Measurements from ENCODE around the gene EVI5. TPM values are rescaled to one million over a fixed set of nuclear protein-coding genes. Genes with fewer than 3 reads are reported as not detected.
"Not testable (repeated sequence)": the region's sequence is repeated elsewhere in the genome, so short reads cannot be mapped to it uniquely, and the experiment has no call there.

Gene EVI5
- total RNA-seq, 1 donor from 2014 or later, result 37.7 TPM

DNA sequence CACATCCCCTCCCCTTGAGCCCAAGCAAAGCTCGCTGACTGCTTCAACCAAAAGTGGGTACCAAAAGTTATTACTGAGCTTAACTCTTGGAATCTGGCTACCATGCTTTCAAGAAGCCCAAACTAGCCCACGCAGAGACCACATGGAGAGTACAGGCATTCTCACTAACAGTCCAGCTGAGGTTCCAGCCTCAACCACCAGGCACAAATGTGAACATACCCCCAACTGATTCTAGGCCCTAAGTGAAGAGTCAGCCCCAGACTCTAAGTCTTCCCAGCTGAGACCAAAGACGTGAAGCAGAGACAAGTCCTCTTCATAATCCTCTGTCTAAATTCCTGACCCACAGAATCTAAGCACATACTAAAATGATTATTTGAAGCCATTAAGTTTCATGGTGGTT, 36.8 kb downstream of the EVI5 start:
- DNase-seq (ENCODE audit: low spot score), result no peak

DNA sequence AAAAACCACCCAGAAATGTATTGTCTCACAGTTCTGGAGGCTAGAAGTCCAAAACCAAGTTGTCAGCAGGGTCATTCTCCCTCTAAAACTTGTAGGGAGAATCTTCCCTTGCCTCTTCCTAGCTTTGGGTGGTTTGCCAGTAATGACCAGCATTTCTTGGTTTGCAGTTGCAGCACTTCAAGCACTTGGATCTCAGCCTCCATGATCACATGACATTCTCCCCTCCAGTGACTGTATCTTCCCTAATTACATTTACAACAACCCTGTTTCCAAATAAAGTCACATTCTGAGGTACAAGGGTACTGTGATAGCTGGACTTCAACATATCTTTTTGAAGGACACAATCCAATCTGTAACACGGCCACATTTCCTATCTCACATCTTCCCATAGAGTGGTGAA, 37.2 kb downstream of the EVI5 start:
- no peak for DNase-seq (ENCODE audit: low spot score)

DNA sequence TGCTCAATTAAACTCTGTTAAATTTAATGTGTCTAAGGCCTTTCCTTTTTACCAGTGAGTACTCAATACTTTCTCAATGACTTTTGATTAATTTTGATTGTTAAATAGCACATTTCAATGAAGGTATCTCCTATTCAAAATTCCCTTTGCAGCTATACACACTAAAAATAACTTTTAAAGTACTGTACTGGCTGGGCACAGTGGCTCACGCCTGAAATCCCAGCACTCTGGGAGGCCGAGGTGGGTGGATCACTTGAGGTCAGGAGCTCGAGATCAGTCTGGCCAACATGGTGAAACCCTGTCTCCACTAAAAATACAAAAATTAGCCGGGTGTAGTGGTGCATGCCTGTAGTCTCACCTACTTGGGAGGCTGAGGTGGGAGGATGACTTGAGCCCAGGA, 38.7 kb downstream of the EVI5 start:
- DNase-seq (ENCODE audit: low spot score), result not testable (repeated sequence)

DNA sequence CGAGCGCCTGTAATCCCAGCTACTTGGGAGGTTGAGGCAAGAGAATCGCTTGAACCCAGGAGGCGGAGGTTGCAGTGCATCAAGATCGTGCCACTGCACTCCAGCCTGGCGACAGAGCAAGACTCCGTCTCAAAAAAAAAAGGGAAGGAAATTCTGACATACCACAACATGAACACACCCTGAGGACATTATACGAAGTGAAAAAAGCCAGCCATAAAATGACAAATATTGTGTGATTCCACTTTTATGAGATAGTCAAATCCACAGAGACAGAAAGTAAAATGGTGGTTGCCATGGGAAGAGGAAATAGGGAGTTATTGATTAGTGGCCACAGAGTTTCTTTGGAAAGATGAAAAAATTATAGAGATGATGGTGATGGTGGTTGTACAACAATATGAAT, 41.7 kb downstream of the EVI5 start:
- DNase-seq (ENCODE audit: low spot score), result no peak

DNA sequence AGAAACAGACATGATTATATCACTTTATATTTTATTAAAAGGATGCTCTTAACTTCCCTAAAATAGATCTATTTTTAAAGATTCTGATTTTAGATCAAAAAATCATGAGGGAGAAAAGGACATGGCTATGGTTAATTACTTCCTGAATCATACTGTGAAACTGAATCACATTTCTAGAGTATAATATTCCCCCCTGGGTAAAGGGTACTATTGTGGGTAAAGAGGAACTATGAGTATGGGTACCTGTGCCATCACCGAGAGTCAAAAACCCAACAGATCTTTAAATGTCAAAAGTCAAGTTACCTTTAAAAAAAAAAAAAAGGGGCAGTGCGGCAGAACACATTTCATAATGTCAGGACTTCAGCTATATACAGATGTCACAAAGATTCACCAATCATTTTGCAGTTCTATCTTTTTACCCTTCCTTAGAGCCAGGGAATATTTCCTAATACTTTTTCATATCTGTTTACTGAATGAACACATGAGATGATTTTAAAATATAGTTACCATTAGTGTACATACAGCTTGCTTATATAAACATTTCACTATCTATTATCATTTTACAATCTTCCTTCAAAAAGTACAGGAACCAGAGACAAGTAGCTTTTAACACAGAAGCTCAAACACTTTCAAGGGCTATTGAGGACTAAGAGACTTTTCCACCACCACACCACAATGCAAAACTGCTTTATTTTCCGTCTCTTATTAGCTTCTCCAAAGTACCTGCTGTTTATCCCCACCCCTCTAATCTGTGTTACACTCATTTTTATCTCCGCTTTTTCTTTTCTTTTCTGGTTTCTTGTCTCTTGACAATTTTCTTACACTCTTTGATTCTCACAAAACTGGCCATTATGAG, 45.0 kb downstream of the EVI5 start:
- DNase-seq (ENCODE audit: low spot score), result no peak

DNA sequence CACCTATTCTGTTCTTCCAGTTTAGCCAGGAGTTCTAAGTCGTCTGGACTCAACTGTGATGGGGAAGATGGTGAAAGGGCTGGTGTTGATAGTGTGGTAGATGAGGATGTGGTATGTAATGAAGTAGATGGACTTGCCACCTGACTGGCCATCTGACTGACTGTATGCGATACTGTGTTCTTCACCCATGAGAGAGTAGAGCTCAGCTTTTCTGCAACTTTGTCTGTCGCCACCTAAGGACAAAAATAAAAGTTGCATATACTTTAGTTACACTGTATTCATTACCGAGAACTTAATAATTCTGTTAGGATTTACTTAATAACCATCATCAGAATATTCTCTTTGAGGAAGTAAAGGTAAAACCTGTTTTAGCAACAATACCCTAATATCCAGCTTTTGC, 48.5 kb downstream of the EVI5 start:
- DNase-seq (ENCODE audit: low spot score), result no peak

DNA sequence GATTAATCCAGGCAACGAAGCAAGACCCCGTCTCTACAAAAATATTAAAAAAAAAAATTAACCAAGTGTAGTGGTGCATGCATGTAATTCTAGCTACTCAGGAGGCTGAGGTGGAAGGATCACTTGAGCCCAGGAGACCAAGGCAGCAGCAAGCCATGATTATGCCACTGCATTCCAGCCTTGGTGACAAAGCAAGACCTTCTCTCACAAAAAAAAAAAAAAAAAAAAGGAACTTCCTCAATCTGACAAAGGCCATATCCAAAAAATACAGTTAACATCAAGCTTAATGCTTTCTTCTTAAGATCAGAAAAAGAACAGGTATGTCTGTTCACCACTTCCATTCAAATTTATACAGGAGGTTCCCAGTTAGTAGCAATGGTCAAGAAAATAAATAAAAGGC, 54.4 kb downstream of the EVI5 start:
- no peak for DNase-seq (ENCODE audit: low spot score)

DNA sequence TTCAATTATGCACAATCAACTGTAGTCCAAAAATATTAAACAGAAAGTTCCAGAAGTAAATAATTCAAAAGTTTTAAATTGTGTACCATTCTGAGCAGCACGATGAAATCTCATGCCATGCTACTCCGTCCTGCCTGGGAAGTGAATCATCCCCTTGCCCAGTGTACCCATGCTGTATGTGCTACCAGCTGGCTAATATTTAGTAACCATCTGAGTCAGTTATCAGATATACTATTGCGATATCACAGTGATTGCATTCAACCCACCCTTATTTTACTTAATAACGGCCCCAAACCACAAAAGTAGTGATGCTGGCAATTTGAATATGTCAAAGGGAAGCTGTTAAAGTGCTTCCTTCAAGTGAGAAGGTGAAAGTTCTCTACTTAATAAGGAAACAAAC, 56.2 kb downstream of the EVI5 start:
- DNase-seq (ENCODE audit: low spot score), result no peak

DNA sequence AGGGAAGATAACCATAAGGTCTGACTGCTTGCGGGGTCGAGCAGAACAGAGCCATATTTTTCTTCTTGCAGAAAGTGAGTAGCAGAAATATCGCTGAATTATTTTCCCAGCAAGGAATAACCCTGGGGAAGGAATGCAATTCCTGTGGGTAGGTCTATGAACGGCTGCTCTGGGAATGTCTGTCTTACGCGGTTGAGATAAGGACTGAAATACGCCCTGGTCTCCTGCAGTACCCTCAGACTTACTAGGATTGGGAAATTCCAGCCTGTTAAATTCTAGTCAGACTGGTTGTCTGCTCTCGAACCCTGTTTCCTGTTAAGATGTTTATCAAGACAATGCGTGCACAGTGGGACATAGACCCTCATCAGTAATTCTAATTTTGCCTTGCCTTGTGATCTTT, 61.2 kb downstream of the EVI5 start:
- not testable (repeated sequence) for DNase-seq (ENCODE audit: low spot score)

DNA sequence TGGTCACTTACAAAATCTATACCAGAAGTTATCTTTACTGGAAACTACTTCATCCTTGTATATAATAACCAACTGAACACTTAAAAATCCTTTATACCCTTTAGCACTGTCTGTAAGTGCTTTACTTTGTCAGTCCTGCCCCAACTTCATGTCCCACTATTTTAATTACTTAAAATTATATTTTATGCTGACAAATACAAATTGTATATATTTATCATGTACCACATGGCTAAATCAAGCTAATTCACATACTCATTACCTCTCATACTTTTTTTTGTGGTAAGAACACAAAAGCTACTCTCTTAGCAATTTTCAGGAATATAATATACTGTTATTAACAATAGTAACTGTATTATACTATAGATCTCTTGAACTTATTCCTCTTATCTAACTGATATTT, 63.0 kb downstream of the EVI5 start:
- DNase-seq (ENCODE audit: low spot score), result no peak

DNA sequence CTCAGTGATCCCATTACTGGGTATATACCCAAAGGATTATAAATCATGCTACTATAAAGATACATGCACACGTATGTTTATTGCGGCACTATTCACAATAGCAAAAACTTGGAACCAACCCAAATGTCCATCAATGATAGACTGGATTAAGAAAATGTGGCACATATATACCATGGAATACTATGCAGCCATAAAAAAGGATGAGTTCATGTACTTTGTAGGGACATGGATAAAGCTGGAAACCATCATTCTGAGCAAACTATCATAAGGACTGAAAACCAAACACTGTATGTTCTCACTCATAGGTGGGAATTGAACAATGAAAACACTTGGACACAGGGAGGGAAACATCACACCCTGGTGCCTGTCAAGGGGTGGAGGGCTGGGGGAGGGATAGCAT, 63.8 kb downstream of the EVI5 start:
- not testable (repeated sequence) for DNase-seq (ENCODE audit: low spot score)

DNA sequence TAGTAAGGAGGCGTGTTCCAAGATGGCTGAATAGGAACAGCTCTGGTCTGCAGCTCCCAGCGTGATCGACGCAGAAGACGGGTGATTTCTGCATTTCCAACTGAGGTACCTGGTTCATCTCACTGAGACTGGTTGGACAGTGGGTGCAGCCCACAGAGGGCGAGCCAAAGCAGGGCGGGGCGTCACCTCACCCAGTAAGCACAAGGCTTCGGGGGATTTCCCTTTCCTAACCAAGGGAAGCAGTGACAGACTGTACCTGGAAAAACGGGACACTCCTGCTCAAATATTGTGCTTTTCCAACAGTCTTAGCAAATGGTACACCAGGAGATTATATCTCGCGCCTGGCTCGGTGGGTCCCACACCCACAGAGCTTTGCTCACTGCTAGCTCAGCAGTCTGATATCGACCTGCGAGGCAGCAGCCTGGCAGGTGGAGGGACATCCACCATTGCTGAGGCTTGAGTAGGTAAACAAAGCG, 69.4 kb downstream of the EVI5 start:
- DNase-seq (ENCODE audit: low spot score), result not testable (repeated sequence)

DNA sequence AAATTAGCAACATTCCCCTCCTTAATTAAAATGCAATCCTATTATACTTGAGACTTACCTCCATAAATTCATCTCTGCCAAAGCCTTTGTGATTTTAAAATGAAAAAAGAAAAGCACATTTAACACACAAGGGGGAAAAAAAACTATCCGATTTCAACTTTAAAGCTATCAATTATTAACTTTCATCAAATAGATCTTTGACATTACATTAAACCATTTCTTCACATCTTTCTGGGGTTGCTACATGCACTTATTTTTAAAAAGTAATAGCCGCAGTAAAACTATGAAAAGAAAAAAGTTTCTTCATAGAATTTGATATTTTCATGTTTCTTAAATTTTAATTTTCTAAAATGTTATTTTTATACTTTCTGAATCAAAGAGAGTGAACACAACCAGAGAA, 71.0 kb downstream of the EVI5 start:
- DNase-seq (ENCODE audit: low spot score), result no peak

DNA sequence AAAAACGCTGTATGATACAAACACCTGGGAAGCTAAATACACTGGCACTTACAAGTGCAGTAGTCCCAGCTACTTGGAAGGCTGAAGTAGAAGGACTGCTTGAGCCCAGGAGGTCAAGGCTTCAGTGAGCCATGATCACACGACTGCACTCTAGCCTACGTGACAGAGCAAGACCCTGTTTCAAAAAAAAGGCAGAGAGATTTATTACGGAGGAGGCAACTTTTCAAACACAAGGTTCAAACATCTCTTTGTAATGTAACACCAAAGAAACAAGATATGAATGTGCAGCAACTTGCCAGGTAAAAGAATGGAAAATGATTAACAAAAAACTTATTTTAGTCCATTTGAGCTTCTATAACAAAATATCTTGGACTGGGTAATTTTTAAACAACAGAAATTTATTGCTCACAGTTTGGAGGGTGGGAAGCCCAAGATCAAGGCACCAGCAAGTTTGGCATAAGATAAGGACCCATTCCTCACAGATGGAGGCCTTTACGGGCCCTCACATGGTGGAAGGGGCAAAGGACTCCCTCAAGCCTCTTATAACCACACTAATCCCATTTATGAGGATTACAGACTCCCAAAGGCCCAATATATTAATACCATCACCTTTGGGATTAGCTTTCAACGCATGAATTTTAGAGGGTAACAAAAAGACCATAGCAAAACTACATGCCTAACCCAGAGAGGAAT, 73.3 kb downstream of the EVI5 start:
- DNase-seq (ENCODE audit: low spot score), result no peak

DNA sequence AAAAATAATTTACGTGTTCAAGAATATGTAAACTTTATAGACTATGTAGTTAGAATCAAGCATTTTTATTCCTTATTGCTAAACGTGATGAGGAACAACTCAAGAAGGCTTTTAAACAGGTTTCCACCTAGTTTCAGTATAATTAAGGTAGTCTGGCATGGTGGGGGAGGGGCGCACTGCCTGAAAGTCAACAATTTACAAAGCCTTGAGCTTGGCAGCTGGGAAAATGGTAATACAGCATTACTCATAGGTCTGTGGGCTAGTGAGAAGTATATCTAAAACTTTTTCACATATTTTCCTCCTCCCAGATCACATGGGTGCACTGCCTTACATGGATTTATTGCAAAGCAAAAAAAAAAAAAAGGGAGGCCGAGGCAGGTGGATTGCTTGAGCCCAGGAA, 75.2 kb downstream of the EVI5 start:
- no peak for DNase-seq (ENCODE audit: low spot score)

DNA sequence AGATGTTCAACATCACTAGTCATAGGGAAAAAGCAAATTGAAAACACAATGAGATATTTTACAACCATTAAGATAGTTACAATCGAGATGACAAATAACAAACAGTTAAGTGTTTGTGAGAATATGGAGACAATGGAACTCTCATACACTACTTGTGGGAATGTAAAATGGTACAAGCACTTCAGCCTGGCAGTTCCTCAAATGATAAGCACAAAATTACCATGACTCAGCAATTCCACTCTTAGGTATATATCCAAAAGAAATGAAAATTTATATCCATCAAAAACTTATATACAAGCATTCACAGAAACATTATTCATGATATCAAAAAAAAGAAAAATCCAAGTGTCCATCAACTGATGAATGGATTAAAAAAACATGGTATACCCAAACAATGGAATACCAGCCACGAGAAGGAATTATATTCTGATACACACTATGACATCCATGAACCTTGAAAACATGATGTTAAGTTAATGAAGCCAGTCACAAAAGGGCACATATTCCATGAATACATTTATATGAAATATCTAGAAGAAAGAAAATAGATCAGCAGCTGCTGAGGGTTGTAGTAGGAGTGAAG, 76.4 kb downstream of the EVI5 start:
- no peak for DNase-seq (ENCODE audit: low spot score)

DNA sequence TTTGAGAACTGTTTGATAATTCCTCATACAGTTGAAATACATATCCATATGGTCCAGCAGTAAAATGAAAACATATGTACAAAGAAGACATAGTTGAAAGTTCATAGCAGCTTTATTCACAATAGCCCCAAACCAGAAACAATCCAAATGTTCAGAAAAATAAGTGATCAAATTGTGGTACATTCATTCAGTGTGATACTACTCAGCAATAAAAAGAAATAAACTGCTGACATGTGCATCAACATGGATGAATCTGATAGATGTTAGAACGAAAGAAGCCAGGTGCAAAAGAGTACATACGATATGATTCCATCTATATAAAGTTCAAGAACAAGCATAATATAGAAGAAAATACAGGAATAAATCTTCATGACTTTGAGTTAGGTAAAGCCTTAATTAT, 77.2 kb downstream of the EVI5 start:
- no peak for DNase-seq (ENCODE audit: low spot score)

DNA sequence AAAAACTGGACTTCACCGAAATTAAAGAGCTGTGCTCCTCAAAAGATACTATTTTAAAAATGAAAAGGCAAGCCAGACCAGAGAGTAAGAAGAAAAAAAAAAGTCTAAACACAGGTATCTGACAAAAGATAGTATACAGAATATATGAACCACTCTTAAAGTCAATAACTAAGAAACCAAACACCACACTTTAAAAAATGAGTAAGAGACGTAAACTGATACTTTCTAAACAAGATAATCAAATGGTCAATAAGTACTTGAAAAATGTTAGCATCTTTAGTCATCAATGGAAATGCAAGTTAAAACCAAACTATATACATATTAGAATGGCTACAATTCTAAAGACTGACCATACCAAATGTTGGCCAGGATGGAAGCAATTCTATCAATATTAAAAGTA, 77.6 kb downstream of the EVI5 start:
- no peak for DNase-seq (ENCODE audit: low spot score)

DNA sequence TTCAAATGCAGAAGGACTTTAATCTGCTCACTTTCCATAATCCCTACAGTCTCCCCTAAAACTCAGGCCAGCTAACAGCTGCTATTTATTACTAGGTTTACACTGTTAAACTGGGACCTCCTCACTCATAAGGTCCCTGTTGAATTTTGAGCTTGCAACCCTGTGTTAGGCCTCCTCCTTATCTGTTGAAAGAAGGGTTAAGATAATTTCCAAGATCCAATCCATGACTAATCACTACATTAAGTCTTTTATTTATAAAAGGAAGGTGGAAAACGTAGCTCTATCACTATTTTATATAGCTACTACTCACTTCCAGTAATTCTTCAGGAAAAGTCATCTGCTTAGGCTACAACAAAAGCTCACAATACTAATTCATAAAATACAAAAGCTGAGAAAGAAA, 79.5 kb downstream of the EVI5 start:
- no peak for DNase-seq (ENCODE audit: low spot score)

DNA sequence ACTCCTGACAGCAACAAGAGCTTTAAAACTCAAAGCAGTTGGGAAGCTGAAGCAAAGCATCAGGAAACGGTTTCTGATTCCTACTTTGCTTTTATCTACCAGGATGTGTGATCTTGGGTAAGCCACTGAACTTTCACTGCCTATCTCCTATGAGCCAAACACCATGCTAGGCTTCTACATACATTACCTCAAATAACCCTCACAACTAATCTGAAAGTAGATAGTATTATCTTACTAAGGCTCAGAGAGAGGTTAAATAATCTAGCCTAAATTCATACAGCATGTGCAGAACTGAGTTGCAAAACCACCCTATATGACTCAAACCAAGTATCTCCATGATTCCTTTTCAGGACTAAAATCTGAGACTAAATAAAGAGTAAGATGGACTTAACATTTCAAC, 83.8 kb downstream of the EVI5 start:
- DNase-seq (ENCODE audit: low spot score), result no peak

DNA sequence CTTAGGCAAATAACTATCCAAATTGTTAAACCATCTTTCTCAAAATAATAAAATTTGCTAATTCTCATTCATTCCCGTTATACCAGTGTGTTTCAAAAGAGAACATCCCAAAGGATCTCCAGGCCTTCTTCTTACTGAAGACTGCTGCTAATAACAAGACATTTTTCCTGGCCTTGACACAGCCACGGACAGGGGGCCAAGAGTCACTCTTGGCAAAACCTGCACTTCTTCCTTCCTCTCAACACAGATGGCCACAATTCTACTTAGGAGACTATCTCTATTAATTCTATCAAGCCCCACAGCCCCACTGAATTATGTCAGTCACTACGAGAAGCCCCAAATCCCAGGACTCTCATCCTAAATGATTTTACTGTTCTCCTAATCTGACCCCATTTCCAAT, 86.0 kb downstream of the EVI5 start:
- DNase-seq (ENCODE audit: low spot score), result no peak

DNA sequence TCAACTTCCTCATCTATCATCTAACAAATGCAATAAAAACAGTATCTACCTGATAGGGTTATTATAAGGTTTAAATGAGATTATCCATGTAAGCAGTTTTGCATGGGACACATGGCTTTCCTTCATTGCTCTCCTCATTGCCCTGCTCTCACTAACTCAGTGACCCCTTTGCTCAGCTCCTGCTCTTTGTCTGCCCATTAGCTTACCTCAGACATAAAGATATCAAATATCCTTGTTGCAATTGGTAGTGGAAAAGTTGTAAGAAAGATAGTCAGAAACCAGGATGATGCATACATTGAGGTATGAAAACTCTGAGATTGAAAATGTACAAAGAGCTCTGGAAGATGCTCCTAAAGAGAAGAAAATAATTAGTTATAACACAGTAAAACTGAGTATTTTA, 89.8 kb downstream of the EVI5 start:
- no peak for DNase-seq (ENCODE audit: low spot score)

DNA sequence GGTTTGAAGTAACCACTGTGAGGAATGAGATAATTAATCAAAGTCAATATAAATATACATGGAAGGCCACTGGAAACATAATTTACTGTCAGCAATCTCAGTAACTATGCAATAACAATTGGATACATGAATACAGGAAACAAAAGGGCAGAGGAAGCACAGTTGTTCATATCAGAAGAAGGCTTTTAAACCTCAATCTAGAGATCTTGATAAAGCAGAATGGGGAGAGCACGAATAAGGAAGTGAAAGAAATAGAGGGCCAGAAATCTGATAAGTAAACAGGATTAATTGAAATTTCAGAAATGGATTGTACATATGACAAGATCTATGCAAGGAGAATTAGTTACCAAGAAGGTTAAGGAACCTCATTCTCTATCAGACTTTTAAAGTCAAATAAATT, 93.0 kb downstream of the EVI5 start:
- no peak for DNase-seq (ENCODE audit: low spot score)

All from ureter (tissue), 1 donor.